OCI-LY3 (cell line): ENCODE data around the gene C1QTNF1.

Experiments used
- H2AFZ ChIP-seq: fragments of 200-600, 300-600 bp; shearing (Covaris generic); 2 replicates; pipeline ENCODE4 v1.6.0; 2014; ENCODE audit warnings: antibody characterized with exemption, low read depth, low read length
- H3K27ac ChIP-seq: fragments of 200-600, 300-600 bp; sonication (generic); 2 replicates; pipeline ENCODE4 v1.5.1; 2014; ENCODE audit warnings: mild to moderate bottlenecking, low read length, moderate library complexity, mixed read lengths
- H3K27me3 ChIP-seq: fragments of 200-600, 300-600 bp; sonication (generic); 2 replicates; pipeline ENCODE4 v1.6.1; 2014; ENCODE audit warnings: low read depth, low read length, mixed read lengths
- H3K36me3 ChIP-seq: fragments of 200-600, 300-600 bp; sonication (generic); replicated peaks from 2 replicates; pipeline ENCODE3; 2014; ENCODE audit warnings: low read depth, low read length, mixed read lengths
- H3K4me1 ChIP-seq: fragments of 300-600, 200-600 bp; sonication (generic); 2 replicates; pipeline ENCODE4 v1.6.1; 2014; ENCODE audit warnings: low read length, mixed read lengths
- H3K4me2 ChIP-seq: fragments of 200-600, 300-600 bp; sonication (generic); 2 replicates; pipeline ENCODE4 v1.6.1; 2014; ENCODE audit warnings: low read length, mixed read lengths
- H3K4me3 ChIP-seq: fragments of 300-600, 200-600 bp; sonication (generic); 2 replicates; pipeline ENCODE4 v1.5.1; 2014; ENCODE audit warnings: antibody characterized with exemption, mild to moderate bottlenecking, low read length, moderate library complexity
- H3K79me2 ChIP-seq: fragments of 300-600, 200-600 bp; shearing (Covaris generic); 2 replicates; pipeline ENCODE4 v1.6.1; 2014; ENCODE audit warnings: mild to moderate bottlenecking, low read length, mixed read lengths
- H3K9ac ChIP-seq: fragments of 300-600, 200-600 bp; shearing (Covaris generic); 2 replicates; pipeline ENCODE4 v1.6.0; 2014; ENCODE audit warnings: mild to moderate bottlenecking, low read length, moderate library complexity
- H3K9me3 ChIP-seq: fragments of 200-600, 300-600 bp; shearing (Covaris generic); 2 replicates; pipeline ENCODE4 v1.6.1; 2014; ENCODE audit warnings: low read length, mixed read lengths; ENCODE audit not compliant: insufficient read depth
- H4K20me1 ChIP-seq: fragments of 200-600, 300-600 bp; sonication (generic); 2 replicates; pipeline ENCODE4 v1.6.1; 2016; ENCODE audit warnings: low read length, mixed read lengths; ENCODE audit not compliant: insufficient read depth
- CTCF ChIP-seq: fragments of 200-600, 300-600 bp; sonication (generic); IDR thresholded peaks from 2 replicates; pipeline ENCODE4 v1.5.1; 2014; ENCODE audit warnings: antibody characterized with exemption, low read length, low read depth
- EZH2phosphoT487 ChIP-seq: fragments of 200-600 bp; shearing (Covaris generic); IDR thresholded peaks from 2 replicates; pipeline ENCODE4 v1.6.1; 2018; ENCODE audit warnings: antibody characterized with exemption, mixed run types, low read depth

Gene C1QTNF1

DNA sequence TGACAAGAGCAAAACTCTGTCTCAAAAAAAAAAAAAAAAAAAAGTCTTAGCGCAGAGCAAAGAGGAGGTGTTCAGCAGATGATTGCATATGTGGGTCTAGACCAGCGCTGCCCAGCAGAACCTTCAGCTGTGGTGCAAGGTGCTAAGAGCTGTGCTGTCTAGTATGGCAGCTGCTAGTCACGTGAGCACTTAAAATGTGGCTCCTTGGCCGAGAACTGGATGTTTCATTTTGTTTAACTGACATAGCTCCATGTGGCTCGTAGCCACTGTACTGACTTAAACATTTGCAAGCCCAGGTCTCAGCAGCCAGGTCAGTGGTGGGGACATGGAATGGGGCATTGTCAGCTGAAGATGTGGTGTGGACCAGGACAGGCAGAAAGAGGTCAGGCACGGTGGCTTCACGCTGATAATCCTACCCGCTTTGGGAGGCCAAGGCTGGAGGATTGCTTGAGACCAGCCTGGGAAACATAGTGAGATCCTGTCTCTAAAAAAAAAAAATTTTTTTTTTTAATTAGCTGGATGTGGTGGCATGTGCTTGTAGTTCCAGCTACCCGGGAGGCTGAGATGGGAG lies 9.2 kb downstream of the C1QTNF1 start:
- Histone ChIP-seq H3K9me3 (no peaks in the 10 kb centered on the region), H2AFZ (no peak overlapping the region), H4K20me1 (no peaks in the 10 kb centered on the region), H3K4me3 (no peak overlapping the region), H3K27ac (no peak overlapping the region), H3K4me2 (no peak overlapping the region), H3K9ac (no peak overlapping the region), H3K4me1 (no peaks in the 10 kb centered on the region), H3K79me2 (no peaks in the 10 kb centered on the region), H3K36me3 (no peaks in the 10 kb centered on the region), H3K27me3 (peaks cover 6% of the 10 kb centered on the region; the same call in 1 of the 2 replicates)
- no peak for TF ChIP-seq CTCF
- TF ChIP-seq EZH2phosphoT487, result no peak

- TF ChIP-seq EZH2phosphoT487 (no peak), CTCF (no peak)
- H3K79me2 ChIP-seq, result no peaks in the 10 kb centered on the region
- H3K4me3 ChIP-seq, result no peak overlapping the region
- H4K20me1 ChIP-seq, result no peaks in the 10 kb centered on the region
- H2AFZ ChIP-seq, result no peak overlapping the region
- H3K4me2 ChIP-seq, result no peak overlapping the region
- H3K9me3 ChIP-seq, result no peaks in the 10 kb centered on the region
- H3K9ac ChIP-seq, result no peak overlapping the region
- H3K4me1 ChIP-seq, result no peaks in the 10 kb centered on the region
- H3K36me3 ChIP-seq, result no peaks in the 10 kb centered on the region
- H3K27ac ChIP-seq, result no peak overlapping the region
- H3K27me3 ChIP-seq, result 0 out of 2 replicates have a peak, but pooled peaks cover 3% of the 10 kb centered on the region
Observed at GRCh38 chr17:79033741-79034501, 10.0 kb downstream of the C1QTNF1 start.

- Histone ChIP-seq H3K4me2 (no peak overlapping the region), H3K79me2 (no peaks in the 10 kb centered on the region), H3K27me3 (0 out of 2 replicates have a peak, but pooled peaks cover 3% of the 10 kb centered on the region), H3K36me3 (no peaks in the 10 kb centered on the region), H2AFZ (no peak overlapping the region), H3K9ac (no peak overlapping the region), H4K20me1 (no peaks in the 10 kb centered on the region), H3K9me3 (no peaks in the 10 kb centered on the region), H3K4me3 (no peak overlapping the region), H3K27ac (no peak overlapping the region), H3K4me1 (no peaks in the 10 kb centered on the region)
- no peak for TF ChIP-seq CTCF
Observed at GRCh38 chr17:79034931-79035485, 11.0 kb downstream of the C1QTNF1 start.

- H3K27me3 ChIP-seq, result 0 out of 2 replicates have a peak, but pooled peaks cover 3% of the 10 kb centered on the region
- H3K36me3 ChIP-seq, result no peaks in the 10 kb centered on the region
- no peaks in the 10 kb centered on the region for H4K20me1 ChIP-seq
- H3K9me3 ChIP-seq, result no peaks in the 10 kb centered on the region
- no peak overlapping the region for H3K4me2 ChIP-seq
- H3K79me2 ChIP-seq, result no peaks in the 10 kb centered on the region
- TF ChIP-seq CTCF (no peak), EZH2phosphoT487 (no peak)
- H3K9ac ChIP-seq, result no peak overlapping the region
- no peak overlapping the region for H2AFZ ChIP-seq
- H3K27ac ChIP-seq, result no peak overlapping the region
- H3K4me3 ChIP-seq, result no peak overlapping the region
- no peaks in the 10 kb centered on the region for H3K4me1 ChIP-seq
Observed at GRCh38 chr17:79035686-79036085, 11.7 kb downstream of the C1QTNF1 start.
